Left lobe of liver (tissue), 2 donors: ENCODE results near the gene UNC5B. TPM values are rescaled to one million over a fixed set of nuclear protein-coding genes. Genes with fewer than 3 reads are reported as not detected.

Source experiments
- ATAC-seq: fragments of 200-7000 bp; cut with Tn5 transposase; one replicate; pipeline ENCODE4 v1.9.1; 2020; ENCODE audit warnings: mild to moderate bottlenecking, moderate library complexity
- DNase-seq: peaks from one replicate; pipeline ENCODE4 v3.0.0-alpha.2; 2020; ENCODE audit warnings: low spot score
- total RNA-seq: library from RNA; stranded (reverse); gene quantifications from one replicate; pipeline ENCODE4 v1.2.1, GENCODE V29; 2021
- donor health status: DM: no; HTN: no; CAD: no; lungs with moderate emphysema.
- donor health status: DM: no; HTN: yes; CAD: no.

Gene UNC5B
- total RNA-seq, 1 donor from 2014 or later: 1.8 TPM

DNA sequence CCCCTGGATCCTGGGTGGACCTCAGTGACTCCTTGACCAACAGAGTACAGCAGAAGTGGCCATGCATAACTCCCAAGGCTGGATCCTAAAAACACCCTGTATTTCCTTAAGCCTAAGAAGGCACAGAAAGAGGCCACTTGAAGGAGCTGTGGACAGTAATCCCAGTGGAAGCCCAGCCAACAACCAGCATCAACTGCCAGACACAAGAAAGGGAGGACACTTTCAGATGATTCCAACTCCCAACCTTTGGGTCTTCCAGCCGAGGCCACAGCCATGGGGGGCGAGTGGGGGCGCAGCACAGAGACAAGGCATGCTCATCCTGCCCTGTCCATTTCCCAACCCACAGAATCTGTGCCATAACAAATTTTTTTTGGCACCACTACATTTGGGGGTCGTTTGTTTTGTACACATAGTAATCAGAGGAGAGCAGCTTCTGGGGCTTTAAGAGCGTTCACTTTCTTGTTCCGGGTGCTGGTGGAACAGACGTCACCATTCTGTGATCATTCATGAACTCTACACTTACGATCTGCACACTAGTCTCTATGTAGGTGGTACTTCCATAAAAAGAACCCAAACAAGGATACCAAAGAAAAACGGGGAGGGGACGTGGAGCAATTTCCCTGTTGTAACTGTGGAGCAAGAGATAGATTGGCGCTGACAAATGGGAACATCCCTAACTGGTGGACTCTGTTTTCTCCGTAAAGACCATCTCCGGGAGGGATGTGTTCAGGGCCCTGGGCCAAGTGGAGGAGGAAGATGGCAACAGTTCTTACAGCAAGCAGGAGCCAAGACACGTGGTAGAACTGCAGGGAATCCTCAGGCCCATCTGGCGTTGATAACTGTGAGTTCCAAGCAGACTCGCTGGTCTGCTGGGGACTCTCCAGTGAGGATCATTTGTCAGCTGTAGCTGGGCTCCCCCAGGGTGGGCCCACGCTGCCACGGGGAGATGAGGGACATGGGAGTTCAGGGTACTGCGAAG is 100.7 kb downstream of the UNC5B start:
- no peak for DNase-seq
- no peak for ATAC-seq

- DNase-seq: no peak
- peak; percentile 66 for ATAC-seq
These were observed 101.8 kb downstream of the UNC5B start for GRCh38 chr10:71314028-71314693.

- DNase-seq: no peak
- ATAC-seq: no peak
These were observed 102.4 kb downstream of the UNC5B start for GRCh38 chr10:71314694-71315225.

GRCh38 chr10:71316056-71316785 is 103.9 kb downstream of the UNC5B start:
- DNase-seq (no peak), ATAC-seq (no peak)

DNA sequence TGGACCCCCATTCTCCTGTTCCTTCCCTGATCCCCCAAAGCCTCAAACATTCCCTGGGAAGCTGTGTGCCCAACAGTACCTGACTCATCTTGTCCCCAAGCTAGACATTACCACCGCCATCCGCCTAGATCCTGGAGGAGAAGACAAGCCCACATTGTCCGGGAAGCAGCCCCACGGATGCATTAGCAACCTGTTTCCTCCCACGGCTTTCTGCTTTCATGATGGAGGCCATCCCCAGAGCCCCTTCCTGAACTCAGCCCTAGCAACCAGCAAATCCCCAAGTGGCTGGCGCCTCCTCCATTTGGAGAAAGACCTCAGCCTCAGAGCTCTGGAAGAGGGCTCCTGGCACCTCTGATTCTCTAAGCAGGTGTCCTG is 104.4 kb downstream of the UNC5B start:
- ATAC-seq (no peak), DNase-seq (no peak)

GRCh38 chr10:71317739-71318138 is 105.4 kb downstream of the UNC5B start:
- DNase-seq: no peak
- ATAC-seq: no peak

GRCh38 chr10:71319042-71319799 is 106.9 kb downstream of the UNC5B start, which contains the start of gene SLC29A3:
TSS of gene SLC29A3 (plus strand) at chr10:71319259. CDS start at chr10:71319310, 51 bp downstream.
- DNase-seq (peak; percentile 84), ATAC-seq (peak; percentile 93)

DNA sequence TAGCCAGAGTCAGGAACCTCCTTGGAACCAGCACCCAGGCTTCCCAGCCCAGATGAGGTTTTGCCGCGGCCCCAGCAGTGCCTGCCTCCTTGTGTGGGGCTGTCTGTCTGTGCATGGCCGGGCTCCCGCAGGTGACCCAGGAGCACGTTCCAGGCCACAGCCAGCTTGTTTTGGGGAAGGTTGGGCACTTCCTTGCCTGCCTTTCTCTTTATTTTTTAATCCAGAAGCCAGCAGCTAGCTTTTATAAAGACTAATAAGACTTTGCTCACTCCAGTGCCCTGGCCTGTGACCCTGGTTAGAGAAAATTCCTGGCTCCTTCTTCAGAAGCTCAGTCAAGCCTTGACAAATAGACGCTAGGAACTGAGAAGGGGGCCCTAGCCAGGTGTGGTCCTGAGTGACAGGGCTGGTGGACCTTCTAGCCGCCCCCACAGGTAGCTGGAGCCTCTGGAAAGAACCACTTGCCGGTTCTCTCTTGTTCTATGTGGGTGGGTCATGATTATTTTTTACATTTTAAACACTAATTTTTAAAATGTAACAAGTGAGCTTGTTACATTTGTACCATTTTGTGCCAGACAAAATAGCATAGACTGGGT is 107.5 kb downstream of the UNC5B start:
- DNase-seq: no peak
- ATAC-seq: peak; percentile 54

DNA sequence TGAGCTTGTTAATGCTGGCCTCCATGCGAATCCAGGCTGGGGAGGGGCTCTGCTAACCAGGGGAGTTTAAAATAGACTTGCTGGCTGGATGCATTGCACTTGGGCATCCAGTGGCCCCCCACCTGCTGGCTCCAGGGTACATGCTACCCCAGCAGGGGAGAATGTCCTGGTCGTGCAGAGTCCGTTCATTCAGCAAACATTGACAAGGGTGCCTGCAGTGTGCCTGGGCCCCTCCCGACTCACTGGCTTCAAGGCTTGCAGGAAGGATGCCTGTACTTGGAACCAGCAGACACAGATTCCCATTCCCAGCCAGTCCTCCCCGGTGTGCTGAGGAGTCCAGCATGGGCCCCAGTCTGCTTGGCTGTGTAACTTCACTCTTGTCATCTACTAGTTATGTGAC is 108.2 kb downstream of the UNC5B start:
- DNase-seq: no peak
- no peak for ATAC-seq

- DNase-seq (no peak), ATAC-seq (no peak)
These were observed 109.0 kb downstream of the UNC5B start for GRCh38 chr10:71321386-71321785.

- no peak for DNase-seq
- ATAC-seq: no peak
These were observed 111.0 kb downstream of the UNC5B start for GRCh38 chr10:71323407-71323806.

DNA sequence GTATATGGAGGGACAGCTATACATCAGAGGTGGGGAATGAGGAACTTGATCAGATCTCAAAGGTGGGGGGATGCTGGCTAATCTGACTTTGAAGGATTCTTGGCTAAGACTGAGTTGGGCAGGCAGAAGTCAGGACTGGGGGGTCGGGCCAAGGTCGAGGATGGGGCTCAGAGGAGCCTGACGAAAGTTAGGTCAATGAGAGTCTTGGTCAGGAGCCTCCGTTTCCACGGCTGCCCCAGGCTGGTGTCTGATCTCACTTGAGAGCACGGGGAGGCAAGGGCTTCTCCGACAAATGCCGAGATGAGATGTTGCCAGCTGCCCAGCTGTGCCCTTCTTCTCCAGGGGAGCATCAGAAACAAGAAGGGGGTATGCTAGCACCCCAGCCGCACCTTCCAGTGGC is 112.4 kb downstream of the UNC5B start:
- ATAC-seq (no peak), DNase-seq (no peak)

DNA sequence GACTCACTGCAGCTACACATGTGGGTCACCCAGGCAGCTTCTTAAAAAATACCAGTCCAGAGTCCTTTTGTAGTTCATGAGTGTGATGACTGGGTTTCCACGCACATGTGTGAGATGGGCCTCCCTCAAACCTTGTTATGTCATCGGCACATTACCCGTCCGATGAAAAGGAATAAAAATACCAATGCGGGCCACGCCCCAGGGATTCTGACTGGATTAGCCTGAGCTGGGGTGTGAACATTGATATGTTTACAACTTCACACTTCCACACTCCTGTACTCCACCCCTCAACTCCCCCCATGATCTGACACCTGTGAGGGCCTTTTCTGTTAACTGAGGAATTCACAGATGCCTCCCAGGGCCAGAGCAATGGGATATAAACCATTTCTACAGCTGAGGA is 112.9 kb downstream of the UNC5B start:
- DNase-seq (no peak), ATAC-seq (no peak)

GRCh38 chr10:71326464-71326881 is 114.1 kb downstream of the UNC5B start:
- ATAC-seq (peak; percentile 61), DNase-seq (no peak)

DNA sequence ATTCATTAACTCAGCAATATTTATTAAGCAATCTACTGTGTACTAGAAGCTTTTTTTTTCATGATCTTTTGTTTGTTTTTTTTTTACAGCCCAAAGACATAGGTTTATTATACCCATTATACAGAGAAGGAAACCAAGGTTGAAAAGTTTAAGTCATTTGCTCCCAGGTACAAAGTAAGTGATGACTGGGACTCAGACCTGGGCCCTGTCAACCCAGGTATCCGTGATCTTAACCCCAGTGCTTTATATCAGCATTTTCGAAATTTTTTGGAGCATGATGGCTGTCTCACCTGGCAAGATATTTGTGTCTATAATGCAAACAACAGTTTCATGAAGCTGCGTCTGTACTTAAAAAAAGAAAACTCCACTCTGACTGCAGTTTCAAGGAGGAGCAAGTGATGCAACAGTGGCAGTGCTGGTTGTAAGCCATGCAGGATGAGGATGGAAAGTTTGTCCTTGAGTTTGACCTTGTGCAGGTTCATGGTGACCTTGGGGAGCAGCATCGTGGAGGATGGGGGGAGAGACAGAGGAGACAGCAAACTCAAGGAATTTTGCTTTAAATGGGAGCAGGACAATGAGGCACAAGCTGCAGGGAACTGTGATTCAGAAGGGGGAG is 118.5 kb downstream of the UNC5B start:
- no peak for ATAC-seq
- no peak for DNase-seq

DNA sequence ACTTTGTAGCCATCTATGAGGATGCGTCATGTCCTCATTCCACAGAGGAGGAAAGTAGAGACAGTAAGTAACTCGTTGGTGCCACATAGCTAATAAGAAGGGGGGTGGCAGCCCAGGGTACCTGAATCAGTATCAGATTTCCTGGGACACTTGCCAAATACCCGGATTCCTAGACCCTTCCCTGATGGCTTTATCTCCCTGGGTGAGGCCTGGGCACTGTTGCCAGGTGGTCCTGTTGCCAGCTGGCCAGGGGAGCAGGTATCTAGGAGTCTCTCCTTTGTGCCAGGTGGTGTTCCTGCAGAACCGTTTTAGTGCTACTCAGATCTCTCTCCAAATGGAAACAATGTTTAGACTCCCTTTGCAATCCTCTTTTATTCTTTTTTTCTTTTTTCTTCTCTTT is 119.4 kb downstream of the UNC5B start:
- no peak for DNase-seq
- ATAC-seq: peak; percentile 14

DNA sequence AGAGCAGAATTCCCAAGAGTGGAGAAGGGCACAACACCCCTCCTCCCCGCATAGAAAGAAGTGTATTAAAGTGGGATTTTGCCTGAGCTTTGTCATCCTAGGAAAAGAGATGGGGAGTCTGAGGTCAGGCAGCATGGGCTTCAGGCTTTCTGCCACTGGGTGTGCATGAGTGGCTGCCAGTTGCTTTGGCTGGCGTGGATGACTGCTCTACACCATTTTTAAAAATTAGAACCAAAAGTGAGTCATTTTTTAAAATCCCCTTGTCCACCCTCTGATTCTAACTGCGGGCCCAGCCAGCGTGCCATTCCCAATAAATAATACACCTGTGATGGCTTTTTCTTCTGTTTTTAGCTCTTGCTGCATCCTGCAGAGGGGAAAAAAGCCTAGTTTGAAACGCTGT is 120.1 kb downstream of the UNC5B start:
- DNase-seq: no peak
- no peak for ATAC-seq

- DNase-seq: no peak
These were observed 120.9 kb downstream of the UNC5B start for GRCh38 chr10:71333129-71333887.

More at GRCh38 chr10:71333129-71333887, 120.9 kb downstream of the UNC5B start:
- no peak for ATAC-seq
